ENCODE results near the gene LINS1. TPM values are rescaled to one million over a fixed set of nuclear protein-coding genes. Genes with fewer than 3 reads are reported as not detected.

The LINS1 gene, protein sequence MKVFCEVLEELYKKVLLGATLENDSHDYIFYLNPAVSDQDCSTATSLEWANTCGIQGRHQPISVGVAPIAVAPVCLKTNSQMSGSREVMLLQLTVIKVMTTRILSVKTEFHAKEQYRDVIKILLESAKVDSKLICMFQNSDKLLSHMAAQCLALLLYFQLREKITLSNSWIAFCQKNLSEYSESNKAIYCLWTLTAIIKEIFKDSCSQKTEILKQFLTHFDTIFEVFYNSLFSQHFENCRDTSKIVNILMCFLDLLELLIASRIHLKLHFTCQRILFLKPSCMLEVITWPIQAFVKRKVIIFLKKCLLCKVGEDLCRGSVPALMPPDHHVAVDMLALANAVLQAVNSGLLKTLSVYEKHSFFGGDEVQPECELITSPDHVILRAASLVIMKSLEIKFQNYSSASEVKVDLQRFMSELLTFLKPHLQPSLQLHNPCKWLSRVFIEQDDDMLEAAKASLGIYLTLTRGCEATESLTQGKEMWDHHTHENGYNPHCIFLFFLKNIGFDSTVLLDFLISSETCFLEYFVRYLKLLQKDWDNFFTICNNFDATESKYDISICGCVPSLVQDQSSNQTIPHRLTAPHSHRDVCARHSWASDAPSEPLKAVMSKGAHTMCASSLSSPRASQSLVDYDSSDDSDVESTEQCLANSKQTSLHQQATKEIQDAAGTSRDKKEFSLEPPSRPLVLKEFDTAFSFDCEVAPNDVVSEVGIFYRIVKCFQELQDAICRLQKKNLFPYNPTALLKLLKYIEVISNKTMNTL
- polyA plus RNA-seq (2013, experiment 1 of 2): 4.5 TPM
- polyA plus RNA-seq (2013, experiment 2 of 2): 4.4 TPM

DNA sequence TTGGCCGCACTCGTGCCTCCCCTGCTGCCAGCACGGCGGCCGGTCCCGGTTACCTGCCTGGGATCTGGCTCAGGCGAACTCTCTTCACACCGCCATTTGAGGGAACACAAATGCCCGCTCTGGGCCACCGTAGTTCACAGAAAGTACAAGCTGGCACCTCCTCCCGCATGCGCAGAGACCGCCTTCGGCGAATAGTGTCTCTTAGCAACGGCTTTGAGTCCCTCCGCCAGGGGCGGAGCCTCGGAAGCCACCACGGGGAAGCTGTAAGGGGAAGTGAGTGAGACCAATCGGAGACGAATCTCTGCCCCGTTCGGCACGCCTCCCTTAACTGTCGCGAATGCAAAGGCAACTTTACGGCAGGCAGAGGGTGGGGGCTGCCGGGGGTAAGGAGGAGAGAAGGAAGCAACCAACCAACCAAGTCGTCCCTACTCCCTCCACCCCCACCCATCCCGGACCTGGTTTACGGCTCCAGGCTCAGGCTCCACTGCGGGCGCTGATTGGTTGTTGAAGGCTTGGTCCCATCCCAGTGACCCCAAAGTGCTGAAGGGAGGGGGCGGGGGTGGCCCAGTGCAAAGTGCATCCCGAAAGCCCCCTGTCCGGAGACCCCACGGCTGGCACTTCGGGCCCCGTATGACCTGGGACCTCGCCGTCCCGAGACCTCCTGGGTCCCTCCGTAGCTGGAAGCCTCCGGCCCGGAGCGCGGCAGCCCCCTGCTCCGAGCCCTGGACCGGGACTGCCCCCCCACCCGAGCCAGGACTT lies at the start of gene LINS1, which contains the start of gene ASB7:
Gene LINS1 (minus strand): TSS at position 121 of the 759 bp plus-strand sequence. CDS start 21,342 bp downstream, outside the sequence.
Gene ASB7 (plus strand): TSS at position 526 of the 759 bp plus-strand sequence. CDS start 9,628 bp downstream, outside the sequence.
- peak within 1 kb of the TSS; percentile 17 for H3K27ac ChIP-seq (ENCODE audit: low read depth, low read length)
- WGBS (ENCODE audit: extremely low coverage, insufficient coverage, low lambda C conversion rate): no CpG with 5 or more reads among the region's 51 CpGs

GRCh38 chr15:100651253-100651652 lies 49.3 kb upstream of the LINS1 start:
- no peaks in the 10 kb centered on the region for H3K79me2 ChIP-seq (ENCODE audit: control insufficient read depth, insufficient read depth, low read length)
- H3K27ac ChIP-seq (ENCODE audit: low read depth, low read length): no peak overlapping the region
- no peak overlapping the region for H3K56ac ChIP-seq (ENCODE audit: low read length)
- no peak overlapping the region for H4K8ac ChIP-seq (ENCODE audit: low read depth, low read length)
- no CpG with 5 or more reads among the region's 5 CpGs for WGBS (ENCODE audit: extremely low coverage, insufficient coverage, low lambda C conversion rate)
- no peak for DNase-seq
- H3K9ac ChIP-seq (ENCODE audit: low read length): no peak overlapping the region
- H2AK5ac ChIP-seq (ENCODE audit: low read length): no peak overlapping the region
- H3K4ac ChIP-seq (ENCODE audit: low read depth, low read length): no peak overlapping the region
- H3K4me2 ChIP-seq (ENCODE audit: low read length): no peak overlapping the region
- H3K18ac ChIP-seq (ENCODE audit: low read length): no peak overlapping the region
- no peaks in the 10 kb centered on the region for H3K27me3 ChIP-seq (ENCODE audit: insufficient read depth, low read length, poor library complexity)
- no peaks in the 10 kb centered on the region for H3K36me3 ChIP-seq (ENCODE audit: control insufficient read depth, insufficient read depth, low read length)
- H3K79me1 ChIP-seq (ENCODE audit: low read length): no peaks in the 10 kb centered on the region
- H3K23ac ChIP-seq (ENCODE audit: low read length): no peak overlapping the region
- H2BK15ac ChIP-seq (replicated peaks; ENCODE audit: low read depth): no peak overlapping the region
- no peak overlapping the region for H4K5ac ChIP-seq (ENCODE audit: low read length)
- H3K4me1 ChIP-seq (ENCODE audit: control insufficient read depth, low read depth, low read length): no peaks in the 10 kb centered on the region
- no peak overlapping the region for H2BK5ac ChIP-seq (ENCODE audit: low read length)
- H3K4me3 ChIP-seq (ENCODE audit: low read length): no peak overlapping the region
- H2BK120ac ChIP-seq (ENCODE audit: low read depth, low read length): no peak overlapping the region

More for the DNA sequence above, at the start of gene LINS1, which contains the start of gene ASB7:
- H2BK15ac ChIP-seq (replicated peaks; ENCODE audit: low read depth): no peak within 1 kb of the TSS
- H3K23ac ChIP-seq (ENCODE audit: low read length): no peak within 1 kb of the TSS
- no peaks in the 10 kb centered on the region for H3K4me1 ChIP-seq (ENCODE audit: control insufficient read depth, low read depth, low read length)
- no peaks in the 10 kb centered on the region for H3K36me3 ChIP-seq (ENCODE audit: control insufficient read depth, insufficient read depth, low read length)
- peak within 1 kb of the TSS; percentile 99 for H3K4me3 ChIP-seq (ENCODE audit: low read length)
- peak within 1 kb of the TSS; percentile 93 for H3K56ac ChIP-seq (ENCODE audit: low read length)
- no peaks in the 10 kb centered on the region for H3K27me3 ChIP-seq (ENCODE audit: insufficient read depth, low read length, poor library complexity)
- H2AK5ac ChIP-seq (ENCODE audit: low read length): no peak within 1 kb of the TSS
- H3K4ac ChIP-seq (ENCODE audit: low read depth, low read length): peak within 1 kb of the TSS; percentile 47
- H3K9ac ChIP-seq (ENCODE audit: low read length): peak within 1 kb of the TSS; percentile 95
- no peak within 1 kb of the TSS for H2BK120ac ChIP-seq (ENCODE audit: low read depth, low read length)
- no peak within 1 kb of the TSS for H4K8ac ChIP-seq (ENCODE audit: low read depth, low read length)
- H3K79me2 ChIP-seq (ENCODE audit: control insufficient read depth, insufficient read depth, low read length): peaks cover 14% of the 10 kb centered on the region
- H3K4me2 ChIP-seq (ENCODE audit: low read length): peak within 1 kb of the TSS; percentile 88
- peak; percentile 100 for DNase-seq
- peak within 1 kb of the TSS; percentile 68 for H3K18ac ChIP-seq (ENCODE audit: low read length)
- H2BK5ac ChIP-seq (ENCODE audit: low read length): no peak within 1 kb of the TSS
- peaks cover 10% of the 10 kb centered on the region for H3K79me1 ChIP-seq (ENCODE audit: low read length)
- H4K5ac ChIP-seq (ENCODE audit: low read length): no peak within 1 kb of the TSS

DNA sequence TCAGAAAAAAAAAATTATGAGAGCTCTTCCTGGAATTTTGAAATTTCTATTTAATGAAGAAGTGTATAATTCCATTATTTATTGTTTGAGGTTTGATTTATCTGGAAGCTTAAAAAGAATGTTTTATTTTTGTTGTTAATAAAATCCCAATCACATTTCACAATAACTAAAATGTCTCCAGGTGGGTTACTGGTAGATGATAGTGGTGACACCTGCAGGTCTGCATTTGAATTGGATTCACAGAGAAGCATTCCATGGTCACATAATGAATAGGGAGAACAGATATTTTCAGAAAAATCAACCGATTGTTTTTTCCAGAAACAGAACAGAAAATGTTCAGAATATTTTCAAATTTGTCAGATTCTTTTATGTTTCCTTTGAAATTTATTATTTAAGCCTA lies 48.7 kb upstream of the LINS1 start:
- H2BK5ac ChIP-seq (ENCODE audit: low read length): no peak overlapping the region

DNA sequence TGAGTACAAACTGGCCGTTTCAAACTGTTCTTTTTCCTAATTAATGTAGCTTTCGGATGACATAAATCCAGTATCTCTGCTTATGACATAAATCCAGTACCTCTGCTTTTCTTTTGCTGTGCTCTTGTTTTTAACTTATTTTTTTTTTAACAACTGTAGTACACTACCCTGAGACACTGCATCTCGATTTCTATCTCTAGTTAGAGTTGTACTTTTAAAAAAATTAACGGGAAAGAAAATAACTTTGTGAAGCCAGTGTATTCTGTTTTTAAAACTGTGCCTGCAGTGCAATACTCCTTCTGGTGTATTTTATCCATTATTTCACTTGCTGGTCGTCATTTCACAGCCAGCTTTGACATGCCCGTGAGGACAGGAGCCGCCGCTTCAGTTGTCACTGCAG lies 47.0 kb upstream of the LINS1 start:
- Histone ChIP-seq H3K79me2 (ENCODE audit: control insufficient read depth, insufficient read depth, low read length) (no peaks in the 10 kb centered on the region), H3K4ac (ENCODE audit: low read depth, low read length) (no peak overlapping the region), H2BK5ac (ENCODE audit: low read length) (no peak overlapping the region), H3K36me3 (ENCODE audit: control insufficient read depth, insufficient read depth, low read length) (no peaks in the 10 kb centered on the region), H3K56ac (ENCODE audit: low read length) (no peak overlapping the region), H3K4me3 (ENCODE audit: low read length) (no peak overlapping the region), H3K18ac (ENCODE audit: low read length) (no peak overlapping the region), H3K27me3 (ENCODE audit: insufficient read depth, low read length, poor library complexity) (no peaks in the 10 kb centered on the region), H2AK5ac (ENCODE audit: low read length) (no peak overlapping the region), H3K23ac (ENCODE audit: low read length) (no peak overlapping the region), H3K9ac (ENCODE audit: low read length) (no peak overlapping the region), H3K27ac (ENCODE audit: low read depth, low read length) (no peak overlapping the region), H3K79me1 (ENCODE audit: low read length) (no peaks in the 10 kb centered on the region), H4K8ac (ENCODE audit: low read depth, low read length) (no peak overlapping the region), H3K4me2 (ENCODE audit: low read length) (no peak overlapping the region), H3K4me1 (ENCODE audit: control insufficient read depth, low read depth, low read length) (no peaks in the 10 kb centered on the region), H2BK120ac (ENCODE audit: low read depth, low read length) (no peak overlapping the region), H2BK15ac (replicated peaks; ENCODE audit: low read depth) (no peak overlapping the region), H4K5ac (ENCODE audit: low read length) (no peak overlapping the region)
- DNase-seq: no peak
- WGBS (ENCODE audit: extremely low coverage, insufficient coverage, low lambda C conversion rate): no CpG with 5 or more reads among the region's 8 CpGs

More for the DNA sequence above, 48.7 kb upstream of the LINS1 start:
- no peak overlapping the region for H4K8ac ChIP-seq (ENCODE audit: low read depth, low read length)
- no peak overlapping the region for H3K18ac ChIP-seq (ENCODE audit: low read length)
- H3K27me3 ChIP-seq (ENCODE audit: insufficient read depth, low read length, poor library complexity): no peaks in the 10 kb centered on the region
- WGBS (ENCODE audit: extremely low coverage, insufficient coverage, low lambda C conversion rate): no CpG with 5 or more reads among the region's 1 CpG
- H3K4me2 ChIP-seq (ENCODE audit: low read length): no peak overlapping the region
- H3K79me1 ChIP-seq (ENCODE audit: low read length): no peaks in the 10 kb centered on the region
- H3K9ac ChIP-seq (ENCODE audit: low read length): no peak overlapping the region
- no peak overlapping the region for H2BK120ac ChIP-seq (ENCODE audit: low read depth, low read length)
- no peak overlapping the region for H3K27ac ChIP-seq (ENCODE audit: low read depth, low read length)
- no peak overlapping the region for H3K23ac ChIP-seq (ENCODE audit: low read length)
- no peaks in the 10 kb centered on the region for H3K4me1 ChIP-seq (ENCODE audit: control insufficient read depth, low read depth, low read length)
- H3K4me3 ChIP-seq (ENCODE audit: low read length): no peak overlapping the region
- DNase-seq: peak; percentile 20
- H3K36me3 ChIP-seq (ENCODE audit: control insufficient read depth, insufficient read depth, low read length): no peaks in the 10 kb centered on the region
- H2BK15ac ChIP-seq (replicated peaks; ENCODE audit: low read depth): no peak overlapping the region
- no peak overlapping the region for H4K5ac ChIP-seq (ENCODE audit: low read length)
- H3K79me2 ChIP-seq (ENCODE audit: control insufficient read depth, insufficient read depth, low read length): no peaks in the 10 kb centered on the region
- no peak overlapping the region for H3K4ac ChIP-seq (ENCODE audit: low read depth, low read length)
- H2AK5ac ChIP-seq (ENCODE audit: low read length): no peak overlapping the region
- no peak overlapping the region for H3K56ac ChIP-seq (ENCODE audit: low read length)

- Histone ChIP-seq H2BK120ac (ENCODE audit: low read depth, low read length) (no peak overlapping the region), H3K4me2 (ENCODE audit: low read length) (no peak overlapping the region), H3K79me1 (ENCODE audit: low read length) (peaks cover 1% of the 10 kb centered on the region), H3K56ac (ENCODE audit: low read length) (no peak overlapping the region), H4K8ac (ENCODE audit: low read depth, low read length) (no peak overlapping the region), H3K23ac (ENCODE audit: low read length) (no peak overlapping the region), H3K18ac (ENCODE audit: low read length) (no peak overlapping the region), H3K27ac (ENCODE audit: low read depth, low read length) (no peak overlapping the region), H2BK15ac (replicated peaks; ENCODE audit: low read depth) (no peak overlapping the region), H2AK5ac (ENCODE audit: low read length) (no peak overlapping the region), H3K4me1 (ENCODE audit: control insufficient read depth, low read depth, low read length) (no peaks in the 10 kb centered on the region), H3K79me2 (ENCODE audit: control insufficient read depth, insufficient read depth, low read length) (no peaks in the 10 kb centered on the region), H3K9ac (ENCODE audit: low read length) (no peak overlapping the region), H4K5ac (ENCODE audit: low read length) (no peak overlapping the region), H3K4ac (ENCODE audit: low read depth, low read length) (no peak overlapping the region), H2BK5ac (ENCODE audit: low read length) (no peak overlapping the region), H3K27me3 (ENCODE audit: insufficient read depth, low read length, poor library complexity) (no peaks in the 10 kb centered on the region), H3K36me3 (ENCODE audit: control insufficient read depth, insufficient read depth, low read length) (no peaks in the 10 kb centered on the region), H3K4me3 (ENCODE audit: low read length) (no peak overlapping the region)
- no CpG with 5 or more reads among the region's 5 CpGs for WGBS (ENCODE audit: extremely low coverage, insufficient coverage, low lambda C conversion rate)
- no peak for DNase-seq
These were observed 43.7 kb upstream of the LINS1 start for GRCh38 chr15:100645671-100646070.
